Activated naive CD4-positive, alpha-beta T cell (primary cell): ENCODE data around the gene SLTM.
"Not testable (repeated sequence)": the region's sequence is repeated elsewhere in the genome, so short reads cannot be mapped to it uniquely, and the experiment has no call there.

Experiments used
- DNase-seq, 4 experiments: peaks; one replicate each; lab custom pipeline; 2025; lab: John Stamatoyannopoulos, UW

SLTM gene

GRCh38 chr15:58926823-58927222 is 6.7 kb downstream of the SLTM start:
- no peak for DNase-seq

- no peak for DNase-seq
These were observed 9.2 kb downstream of the SLTM start for GRCh38 chr15:58924327-58924726.

GRCh38 chr15:58923696-58924300 is 9.7 kb downstream of the SLTM start:
- DNase-seq, result no peak

- DNase-seq, result no peak
These were observed 10.2 kb downstream of the SLTM start for GRCh38 chr15:58923284-58923683.

GRCh38 chr15:58921267-58921790 is 12.2 kb downstream of the SLTM start:
- DNase-seq, result no peak

- not testable (repeated sequence) for DNase-seq
These were observed 13.0 kb downstream of the SLTM start for GRCh38 chr15:58920447-58920846.

GRCh38 chr15:58919232-58919631 is 14.2 kb downstream of the SLTM start:
- DNase-seq, result no peak

GRCh38 chr15:58918239-58918638 is 15.2 kb downstream of the SLTM start:
- DNase-seq, result no peak

- not testable (repeated sequence) for DNase-seq
These were observed 15.8 kb downstream of the SLTM start for GRCh38 chr15:58917613-58918129.

- DNase-seq, result no peak
These were observed 16.5 kb downstream of the SLTM start for GRCh38 chr15:58916962-58917361.

GRCh38 chr15:58910456-58910855 is 23.0 kb downstream of the SLTM start:
- no peak for DNase-seq

GRCh38 chr15:58909616-58910015 is 23.9 kb downstream of the SLTM start:
- no peak for DNase-seq

GRCh38 chr15:58908550-58909309 is 24.7 kb downstream of the SLTM start:
- no peak for DNase-seq

GRCh38 chr15:58900631-58901030 is 32.8 kb downstream of the SLTM start:
- DNase-seq, result no peak

GRCh38 chr15:58898150-58898680 is 35.3 kb downstream of the SLTM start:
- DNase-seq, result no peak

- DNase-seq, result no peak
These were observed 44.1 kb downstream of the SLTM start for GRCh38 chr15:58889363-58889762.

GRCh38 chr15:58886921-58887320 is 46.6 kb downstream of the SLTM start:
- DNase-seq, result no peak

GRCh38 chr15:58883926-58884325 is 49.6 kb downstream of the SLTM start:
- DNase-seq, result not testable (repeated sequence)

- DNase-seq, result no peak
These were observed 51.2 kb downstream of the SLTM start for GRCh38 chr15:58882243-58882642.

GRCh38 chr15:58880320-58880719 is 53.2 kb downstream of the SLTM start:
- DNase-seq, result no peak

- DNase-seq, result no peak
These were observed 55.3 kb downstream of the SLTM start for GRCh38 chr15:58877999-58878825.
